GM21717 (cell line): ENCODE data around the gene GPR21.

Source experiments
- ATAC-seq: cut with Tn5 transposase; IDR thresholded peaks from one replicate; pipeline ENCODE4 v1.9.1; 2021; ENCODE audit warnings: mild to moderate bottlenecking, moderate library complexity; ENCODE audit not compliant: unreplicated experiment

The GPR21 gene

GRCh38 chr9:123063177-123063598 is 29.7 kb downstream of the GPR21 start:
- no peak for ATAC-seq

GRCh38 chr9:123063896-123064295 is 30.4 kb downstream of the GPR21 start:
- ATAC-seq: no peak

- ATAC-seq: no peak
Observed at GRCh38 chr9:123064716-123065115, 31.2 kb downstream of the GPR21 start.

GRCh38 chr9:123065196-123065595 is 31.7 kb downstream of the GPR21 start:
- ATAC-seq: no peak

GRCh38 chr9:123067136-123067535 is 33.7 kb downstream of the GPR21 start:
- no peak for ATAC-seq

GRCh38 chr9:123069010-123069481 is 35.6 kb downstream of the GPR21 start:
- no peak for ATAC-seq

- ATAC-seq: no peak
Observed at GRCh38 chr9:123070198-123070597, 36.7 kb downstream of the GPR21 start.

GRCh38 chr9:123072407-123072995 is 39.0 kb downstream of the GPR21 start:
- no peak for ATAC-seq

- ATAC-seq: no peak
Observed at GRCh38 chr9:123073441-123073840, 40.0 kb downstream of the GPR21 start.

- no peak for ATAC-seq
Observed at GRCh38 chr9:123073991-123074422, 40.5 kb downstream of the GPR21 start.

- no peak for ATAC-seq
Observed at GRCh38 chr9:123074628-123075027, 41.2 kb downstream of the GPR21 start.

GRCh38 chr9:123080444-123080843 is 47.0 kb downstream of the GPR21 start:
- ATAC-seq: no peak

GRCh38 chr9:123081824-123082223 is 48.4 kb downstream of the GPR21 start:
- ATAC-seq: no peak

GRCh38 chr9:123083680-123084079 is 50.2 kb downstream of the GPR21 start:
- no peak for ATAC-seq

- no peak for ATAC-seq
Observed at GRCh38 chr9:123084256-123084655, 50.8 kb downstream of the GPR21 start.
